HK-2 (cell line): ENCODE measurements around the gene ARID2.

ENCODE experiments used
- DNase-seq: peaks from one replicate; pipeline ENCODE4 v3.0.0-alpha.2; 2018; ENCODE audit not compliant: unreplicated experiment

Gene ARID2

DNA sequence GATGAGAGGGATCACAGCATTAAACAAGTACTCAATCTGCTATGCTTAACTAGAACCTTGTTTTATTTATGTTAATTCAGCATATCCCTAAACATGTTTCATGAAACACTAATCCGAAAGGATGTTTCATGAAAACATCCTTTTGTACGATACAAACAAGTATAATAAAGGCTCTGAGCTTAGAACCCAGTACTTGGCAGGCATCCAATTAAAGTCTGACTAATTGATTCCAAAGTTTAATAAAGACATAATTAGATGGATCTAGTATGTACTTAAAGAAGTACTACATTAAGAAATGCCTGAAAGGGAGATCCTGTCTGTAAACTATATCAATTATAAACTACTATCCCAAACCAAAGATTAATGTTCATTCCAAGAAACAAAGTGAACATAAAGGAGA lies 209.1 kb downstream of the ARID2 start:
- no peak for DNase-seq

DNA sequence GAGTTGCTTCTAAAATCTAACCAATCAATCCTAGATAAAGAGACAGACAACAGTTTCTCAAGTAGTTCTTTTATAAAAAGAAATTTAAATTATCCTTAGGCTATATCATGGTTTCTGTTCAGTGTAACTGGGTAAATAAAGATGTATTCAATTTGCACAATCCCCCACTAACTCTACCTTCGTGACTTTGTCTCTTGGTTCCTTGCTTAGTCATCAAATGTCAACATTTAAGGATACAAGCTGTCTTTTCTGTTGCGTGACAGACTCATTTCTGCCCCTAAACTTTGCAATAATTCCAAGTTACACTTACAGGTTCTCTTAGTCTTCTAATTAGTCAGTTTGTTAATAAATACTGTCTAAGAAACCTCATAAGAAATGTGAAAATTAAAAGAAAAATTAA lies 210.3 kb downstream of the ARID2 start:
- DNase-seq: no peak

DNA sequence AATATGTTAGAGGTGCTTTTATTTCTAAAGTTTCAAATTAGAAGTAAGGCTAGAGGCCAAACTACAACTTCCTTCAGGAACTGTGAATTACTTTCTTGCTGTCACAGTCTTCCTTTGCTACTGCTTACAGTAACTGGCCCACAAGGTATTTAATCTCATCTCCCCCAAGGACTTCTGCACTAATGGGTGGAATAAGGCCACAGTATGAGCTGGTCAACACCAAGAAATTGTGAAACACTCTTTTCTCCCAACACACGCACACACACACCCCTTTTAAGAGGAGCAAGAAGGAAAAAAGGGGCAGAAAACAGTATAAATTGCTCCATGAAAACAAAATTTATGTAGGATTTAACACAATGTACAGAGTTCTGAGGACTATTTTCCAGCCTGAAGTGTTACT lies 215.3 kb downstream of the ARID2 start:
- DNase-seq: no peak

DNA sequence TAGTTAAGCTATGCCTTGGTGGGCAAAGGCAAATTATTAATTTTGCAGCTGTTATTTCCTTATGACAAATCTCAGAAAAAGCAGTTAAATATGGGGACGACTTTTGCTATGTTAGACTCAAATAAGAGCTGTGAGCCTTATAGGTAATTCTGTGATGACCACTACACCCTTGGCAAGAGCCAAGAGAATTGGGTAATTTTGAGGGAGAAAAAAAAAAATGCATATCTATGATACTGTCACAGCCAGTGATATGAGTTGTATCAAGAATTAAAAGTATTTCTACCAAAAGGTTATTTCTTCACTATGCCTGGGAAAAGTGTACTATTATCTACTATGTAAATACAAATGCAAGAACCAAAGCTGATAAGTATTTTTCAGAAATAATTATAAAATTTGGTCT lies 216.9 kb downstream of the ARID2 start:
- DNase-seq: no peak

DNA sequence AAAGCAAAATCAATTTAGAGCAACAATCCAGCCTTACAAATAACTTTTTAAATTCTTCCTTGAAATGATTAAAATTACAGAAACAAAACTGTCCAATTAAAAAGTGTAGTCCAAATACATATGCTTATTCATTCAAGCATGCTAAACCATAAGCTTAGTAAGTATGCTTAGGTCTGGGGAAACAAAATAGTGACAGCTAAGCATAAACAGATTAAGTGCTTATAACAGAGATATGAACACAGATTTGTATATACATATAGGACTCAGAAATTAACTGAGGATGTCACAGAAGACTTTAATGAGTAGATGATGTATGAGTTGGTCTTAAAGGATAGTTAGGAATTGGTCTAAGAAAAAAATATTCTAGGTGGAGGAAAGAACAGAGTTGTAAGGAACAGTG lies 219.0 kb downstream of the ARID2 start:
- DNase-seq: no peak
